DND-41 (cell line): ENCODE results near the gene ENOPH1.

ENCODE experiments used
- EZH2 ChIP-seq: IDR thresholded peaks from 3 replicates; pipeline ENCODE4 v1.6.1; 2012; ENCODE audit warnings: borderline replicate concordance, low read depth, mild to moderate bottlenecking, moderate library complexity, low read length, inconsistent platforms; ENCODE audit not compliant: severe bottlenecking
- TF ChIP-seq, protein P1 (sequence below): IDR thresholded peaks from 2 replicates; pipeline ENCODE4 v1.5.1; 2012; ENCODE audit warnings: borderline replicate concordance, low read length, moderate library complexity, mild to moderate bottlenecking; ENCODE audit not compliant: poor library complexity, severe bottlenecking; ENCODE audit errors: extremely low read depth

DNA sequence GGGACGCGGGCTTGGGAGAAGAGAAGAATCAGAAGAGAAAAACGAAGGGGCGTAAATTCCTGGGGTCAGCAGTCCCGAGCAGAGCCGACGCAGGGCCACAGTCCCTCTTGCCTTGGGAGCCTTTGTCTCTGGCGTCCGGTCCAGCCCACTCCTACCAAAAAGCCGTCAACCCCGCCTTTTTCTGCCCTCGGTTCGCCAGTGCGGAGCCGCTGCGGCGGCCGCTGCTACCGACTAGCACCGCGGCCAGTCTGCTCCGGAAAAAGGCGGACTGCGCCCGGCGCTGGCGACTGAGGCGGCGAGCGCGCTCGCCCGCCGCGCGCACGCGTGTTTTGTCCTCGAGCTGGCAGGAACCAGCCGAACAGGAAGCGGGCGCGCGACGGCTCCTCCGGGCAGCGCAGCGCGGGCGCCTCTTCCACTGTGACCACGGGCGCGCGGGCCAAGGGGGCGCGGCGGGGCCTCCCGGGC lies 630 bp upstream of the ENOPH1 start:
- no peak for TF ChIP-seq EZH2
- TF ChIP-seq, protein P1, sequence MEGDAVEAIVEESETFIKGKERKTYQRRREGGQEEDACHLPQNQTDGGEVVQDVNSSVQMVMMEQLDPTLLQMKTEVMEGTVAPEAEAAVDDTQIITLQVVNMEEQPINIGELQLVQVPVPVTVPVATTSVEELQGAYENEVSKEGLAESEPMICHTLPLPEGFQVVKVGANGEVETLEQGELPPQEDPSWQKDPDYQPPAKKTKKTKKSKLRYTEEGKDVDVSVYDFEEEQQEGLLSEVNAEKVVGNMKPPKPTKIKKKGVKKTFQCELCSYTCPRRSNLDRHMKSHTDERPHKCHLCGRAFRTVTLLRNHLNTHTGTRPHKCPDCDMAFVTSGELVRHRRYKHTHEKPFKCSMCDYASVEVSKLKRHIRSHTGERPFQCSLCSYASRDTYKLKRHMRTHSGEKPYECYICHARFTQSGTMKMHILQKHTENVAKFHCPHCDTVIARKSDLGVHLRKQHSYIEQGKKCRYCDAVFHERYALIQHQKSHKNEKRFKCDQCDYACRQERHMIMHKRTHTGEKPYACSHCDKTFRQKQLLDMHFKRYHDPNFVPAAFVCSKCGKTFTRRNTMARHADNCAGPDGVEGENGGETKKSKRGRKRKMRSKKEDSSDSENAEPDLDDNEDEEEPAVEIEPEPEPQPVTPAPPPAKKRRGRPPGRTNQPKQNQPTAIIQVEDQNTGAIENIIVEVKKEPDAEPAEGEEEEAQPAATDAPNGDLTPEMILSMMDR: no peak
